GM12873 (cell line): ENCODE results near the gene GTF2F1.

Source experiments
- TF ChIP-seq, protein P1 (sequence below): IDR thresholded peaks from 2 replicates; pipeline ENCODE4 v1.5.1; 2012; ENCODE audit warnings: low read depth, mild to moderate bottlenecking, moderate library complexity, low read length, control low read depth; ENCODE audit not compliant: insufficient read depth; ENCODE audit errors: missing control alignments

Gene GTF2F1

DNA sequence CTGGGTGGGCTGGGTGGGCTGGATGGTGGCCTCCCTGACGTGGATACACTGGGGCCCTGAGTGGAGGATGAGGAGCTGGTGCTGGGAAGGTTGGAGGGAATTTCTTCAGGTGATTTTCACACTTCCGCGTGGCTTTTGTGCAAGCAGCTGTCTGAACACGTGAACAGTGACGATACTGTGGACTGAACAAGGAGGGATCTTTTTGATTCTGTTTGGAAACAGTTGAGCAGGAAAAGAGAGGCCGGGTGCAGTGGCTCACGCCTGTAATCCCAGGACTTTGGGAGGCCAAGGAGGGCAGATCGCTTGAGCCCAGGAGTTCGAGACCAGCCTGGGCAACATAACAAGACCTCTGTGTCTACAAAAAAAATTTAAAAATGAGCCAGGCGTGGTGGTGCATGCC lies 9.1 kb upstream of the GTF2F1 start:
- TF ChIP-seq, protein P1, sequence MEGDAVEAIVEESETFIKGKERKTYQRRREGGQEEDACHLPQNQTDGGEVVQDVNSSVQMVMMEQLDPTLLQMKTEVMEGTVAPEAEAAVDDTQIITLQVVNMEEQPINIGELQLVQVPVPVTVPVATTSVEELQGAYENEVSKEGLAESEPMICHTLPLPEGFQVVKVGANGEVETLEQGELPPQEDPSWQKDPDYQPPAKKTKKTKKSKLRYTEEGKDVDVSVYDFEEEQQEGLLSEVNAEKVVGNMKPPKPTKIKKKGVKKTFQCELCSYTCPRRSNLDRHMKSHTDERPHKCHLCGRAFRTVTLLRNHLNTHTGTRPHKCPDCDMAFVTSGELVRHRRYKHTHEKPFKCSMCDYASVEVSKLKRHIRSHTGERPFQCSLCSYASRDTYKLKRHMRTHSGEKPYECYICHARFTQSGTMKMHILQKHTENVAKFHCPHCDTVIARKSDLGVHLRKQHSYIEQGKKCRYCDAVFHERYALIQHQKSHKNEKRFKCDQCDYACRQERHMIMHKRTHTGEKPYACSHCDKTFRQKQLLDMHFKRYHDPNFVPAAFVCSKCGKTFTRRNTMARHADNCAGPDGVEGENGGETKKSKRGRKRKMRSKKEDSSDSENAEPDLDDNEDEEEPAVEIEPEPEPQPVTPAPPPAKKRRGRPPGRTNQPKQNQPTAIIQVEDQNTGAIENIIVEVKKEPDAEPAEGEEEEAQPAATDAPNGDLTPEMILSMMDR = no peak

DNA sequence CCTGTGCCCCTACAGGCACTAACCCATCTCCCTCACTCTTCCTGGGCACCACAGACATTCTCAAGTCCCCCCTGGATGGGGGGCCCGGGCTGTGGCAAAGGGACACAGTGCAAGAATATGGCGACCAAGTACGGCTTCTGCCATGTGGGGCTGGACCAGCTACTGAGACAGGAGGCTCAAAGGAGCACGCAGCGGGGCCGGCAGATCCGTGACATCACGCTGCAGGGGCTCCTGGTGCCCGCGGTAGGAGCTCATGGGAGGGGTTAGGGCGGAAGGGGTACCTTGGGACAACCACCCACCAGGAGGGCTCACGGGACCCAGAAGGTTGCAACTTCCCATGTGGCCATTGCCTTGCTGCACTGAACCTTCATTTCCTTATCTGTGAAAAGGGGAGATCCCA lies 3.3 kb upstream of the GTF2F1 start:
- TF ChIP-seq, protein P1 = no peak

GRCh38 chr19:6394831-6395230 lies 1.9 kb upstream of the GTF2F1 start:
- TF ChIP-seq, protein P1 = no peak

- TF ChIP-seq, protein P1 = no peak
Measured at GRCh38 chr19:6393983-6394412, 1.0 kb upstream of the GTF2F1 start.

DNA sequence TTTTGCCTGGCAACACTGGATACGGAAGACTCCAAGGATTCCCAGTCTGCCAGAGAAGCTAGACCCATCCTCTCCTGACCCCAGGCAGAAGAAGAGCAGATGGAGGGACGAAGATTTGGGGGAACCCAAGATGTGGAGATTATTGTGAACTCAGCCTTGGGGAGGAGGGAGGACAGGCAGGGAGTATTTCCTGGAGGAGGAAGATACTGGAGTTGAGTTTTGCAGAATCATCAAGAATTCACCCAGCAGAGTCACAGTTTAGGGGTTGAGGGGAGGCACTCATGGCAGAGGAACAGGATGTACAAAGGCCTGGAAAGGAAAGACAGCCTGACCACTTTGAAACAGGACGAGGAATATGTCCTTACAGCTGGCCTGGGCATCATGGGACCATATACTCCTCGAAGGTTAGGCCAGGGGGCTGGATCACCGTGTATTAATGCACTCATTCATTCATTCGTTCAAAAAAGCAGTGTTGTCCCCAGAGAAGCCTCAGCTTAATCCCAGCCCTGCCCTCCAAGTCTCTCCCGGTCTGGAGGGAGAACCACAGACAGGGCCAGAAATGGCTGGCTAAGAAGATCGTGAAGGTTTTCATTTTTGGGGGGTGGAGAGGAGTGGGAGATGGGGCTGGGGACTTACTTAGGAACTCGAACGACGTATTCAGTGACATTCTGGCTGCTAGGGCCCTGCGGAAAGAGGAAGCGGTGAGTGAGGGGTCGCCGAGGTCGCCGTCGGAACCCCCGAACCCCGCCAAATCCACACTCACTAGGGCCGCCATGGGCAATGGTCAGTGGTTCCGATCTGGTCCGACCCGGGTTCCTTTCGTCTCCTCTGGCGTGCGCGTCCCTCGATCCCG lies 517 bp downstream of the GTF2F1 start:
- TF ChIP-seq, protein P1 = no peak

GRCh38 chr19:6387372-6387771 lies 5.6 kb downstream of the GTF2F1 start:
- TF ChIP-seq, protein P1 = no peak

DNA sequence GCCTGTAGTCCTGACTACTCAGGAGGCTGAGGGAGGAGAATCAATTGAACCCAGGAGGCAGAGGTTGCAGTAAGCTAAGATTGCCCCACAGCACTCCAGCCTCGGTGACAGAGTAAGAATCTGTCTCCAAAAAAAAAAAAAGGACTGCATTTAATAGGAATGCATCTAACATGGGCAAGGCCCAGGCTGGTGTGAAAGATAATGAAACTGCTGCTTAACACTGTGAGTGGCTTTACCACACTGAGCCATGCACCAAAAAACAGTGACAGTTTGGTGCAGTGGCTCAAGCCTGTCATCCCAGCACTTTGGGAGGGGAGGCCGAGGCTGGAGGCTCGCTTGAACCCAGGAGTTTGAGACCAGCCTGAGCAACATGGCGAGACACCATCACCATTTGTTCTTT lies 8.6 kb downstream of the GTF2F1 start:
- TF ChIP-seq, protein P1 = no peak
